ENCODE measurements around the gene IL16. TPM values are rescaled to one million over a fixed set of nuclear protein-coding genes. Genes with fewer than 3 reads are reported as not detected.
"Not testable (repeated sequence)": the region's sequence is repeated elsewhere in the genome, so short reads cannot be mapped to it uniquely, and the experiment has no call there.

IL16 gene
- total RNA-seq, 2 donors from 2014 or later, result 58.0 to 95.0 TPM

DNA sequence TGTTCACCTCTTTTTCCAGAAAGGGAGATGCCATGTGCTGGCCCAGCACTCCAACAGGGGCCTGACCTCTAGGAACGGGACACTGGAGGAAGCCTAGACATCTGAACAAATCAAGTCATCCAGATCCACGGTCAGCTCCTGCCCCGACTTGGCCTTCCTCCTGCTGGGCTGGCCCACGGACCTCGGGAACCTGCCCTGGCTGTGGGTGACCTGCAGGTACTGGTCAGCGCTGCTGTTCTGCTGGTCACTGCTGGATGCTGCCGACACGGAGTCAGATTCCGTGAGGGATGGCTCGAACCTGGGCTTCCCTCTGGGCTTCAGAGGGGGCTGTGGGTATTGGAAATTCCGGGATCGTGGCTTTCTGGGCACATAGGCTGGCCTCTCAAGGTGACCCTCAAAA, 135.6 kb downstream of the IL16 start:
- Mint-ChIP-seq H3K36me3 (ENCODE audit: low read depth) (no peaks in the 10 kb centered on the region), H3K9me3 (no peaks in the 10 kb centered on the region), H3K4me1 (no peaks in the 10 kb centered on the region), H3K27me3 (no peaks in the 10 kb centered on the region), H3K27ac (no peak overlapping the region), H3K4me3 (no peak overlapping the region)
- no peak for ATAC-seq (replicated peaks)

DNA sequence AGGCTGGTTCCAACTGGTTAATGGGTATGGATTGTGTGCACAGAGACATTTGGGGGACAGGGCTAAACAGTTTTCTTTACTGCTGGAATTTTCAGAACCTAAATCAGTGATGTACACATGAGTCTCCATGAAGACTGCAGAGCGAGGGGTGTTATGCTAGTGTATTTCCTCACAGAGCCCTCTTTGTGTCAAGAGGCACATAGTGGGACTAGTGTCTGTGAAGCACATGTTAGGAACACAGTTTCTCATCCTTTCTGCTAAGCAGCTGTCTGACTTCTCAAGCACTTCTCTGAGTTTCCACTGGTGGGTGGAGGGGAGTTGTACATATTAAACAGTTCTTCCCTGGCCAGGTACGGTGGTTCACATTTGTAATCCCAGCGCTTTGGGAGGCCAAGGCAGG, 136.7 kb downstream of the IL16 start:
- no peaks in the 10 kb centered on the region for H3K9me3 Mint-ChIP-seq

GRCh38 chr15:81334768-81335435, 138.2 kb downstream of the IL16 start:
- Mint-ChIP-seq H3K27me3 (no peaks in the 10 kb centered on the region), H3K36me3 (ENCODE audit: low read depth) (no peaks in the 10 kb centered on the region), H3K27ac (no peak overlapping the region), H3K9me3 (no peaks in the 10 kb centered on the region), H3K4me3 (no peak overlapping the region), H3K4me1 (no peaks in the 10 kb centered on the region)
- ATAC-seq (replicated peaks), result no peak

More for the DNA sequence above, 136.7 kb downstream of the IL16 start:
- no peak for ATAC-seq (replicated peaks)
- Mint-ChIP-seq H3K27me3 (no peaks in the 10 kb centered on the region), H3K4me1 (no peaks in the 10 kb centered on the region), H3K27ac (no peak overlapping the region), H3K36me3 (ENCODE audit: low read depth) (no peaks in the 10 kb centered on the region), H3K4me3 (no peak overlapping the region)

DNA sequence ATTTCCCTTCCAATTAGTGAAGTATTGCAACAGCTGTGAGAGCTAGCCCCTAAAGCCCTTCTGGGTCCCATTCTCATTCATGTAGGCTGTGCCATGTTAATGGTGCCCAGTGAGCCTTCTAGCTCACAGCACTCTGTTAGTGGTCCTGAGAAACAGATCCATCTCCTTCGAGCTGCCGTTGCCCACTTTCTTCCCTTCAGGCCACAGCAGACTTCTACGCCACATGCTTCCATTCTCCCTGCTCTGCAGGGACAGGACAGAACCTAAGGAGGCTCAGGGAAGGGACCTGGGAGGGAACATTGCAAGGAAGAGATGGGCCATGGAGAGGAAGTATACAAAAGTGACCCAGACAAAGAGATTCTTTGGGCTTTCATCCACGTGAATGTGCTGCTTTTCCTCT, 139.0 kb downstream of the IL16 start:
- Mint-ChIP-seq H3K4me3 (no peak overlapping the region), H3K27me3 (peaks cover under 1% of the 10 kb centered on the region), H3K27ac (no peak overlapping the region), H3K4me1 (no peaks in the 10 kb centered on the region), H3K9me3 (no peaks in the 10 kb centered on the region), H3K36me3 (ENCODE audit: low read depth) (no peaks in the 10 kb centered on the region)
- no peak for ATAC-seq (replicated peaks)

GRCh38 chr15:81336568-81336967, 139.9 kb downstream of the IL16 start:
- H3K4me1 Mint-ChIP-seq, result no peaks in the 10 kb centered on the region
- ATAC-seq (replicated peaks), result peak; percentile 60
- peaks cover 5% of the 10 kb centered on the region for H3K27me3 Mint-ChIP-seq
- no peaks in the 10 kb centered on the region for H3K36me3 Mint-ChIP-seq (ENCODE audit: low read depth)
- no peak overlapping the region for H3K4me3 Mint-ChIP-seq
- H3K9me3 Mint-ChIP-seq, result no peaks in the 10 kb centered on the region
- peak overlapping the region; percentile 18 for H3K27ac Mint-ChIP-seq

GRCh38 chr15:81337241-81337640, 140.6 kb downstream of the IL16 start:
- Mint-ChIP-seq H3K4me3 (no peak overlapping the region), H3K27ac (no peak overlapping the region), H3K27me3 (peaks cover 5% of the 10 kb centered on the region), H3K9me3 (no peaks in the 10 kb centered on the region), H3K36me3 (ENCODE audit: low read depth) (no peaks in the 10 kb centered on the region), H3K4me1 (no peaks in the 10 kb centered on the region)
- no peak for ATAC-seq (replicated peaks)

GRCh38 chr15:81337713-81338157, 141.1 kb downstream of the IL16 start:
- H3K4me3 Mint-ChIP-seq, result no peak overlapping the region
- H3K27ac Mint-ChIP-seq, result no peak overlapping the region
- H3K36me3 Mint-ChIP-seq (ENCODE audit: low read depth), result no peaks in the 10 kb centered on the region

DNA sequence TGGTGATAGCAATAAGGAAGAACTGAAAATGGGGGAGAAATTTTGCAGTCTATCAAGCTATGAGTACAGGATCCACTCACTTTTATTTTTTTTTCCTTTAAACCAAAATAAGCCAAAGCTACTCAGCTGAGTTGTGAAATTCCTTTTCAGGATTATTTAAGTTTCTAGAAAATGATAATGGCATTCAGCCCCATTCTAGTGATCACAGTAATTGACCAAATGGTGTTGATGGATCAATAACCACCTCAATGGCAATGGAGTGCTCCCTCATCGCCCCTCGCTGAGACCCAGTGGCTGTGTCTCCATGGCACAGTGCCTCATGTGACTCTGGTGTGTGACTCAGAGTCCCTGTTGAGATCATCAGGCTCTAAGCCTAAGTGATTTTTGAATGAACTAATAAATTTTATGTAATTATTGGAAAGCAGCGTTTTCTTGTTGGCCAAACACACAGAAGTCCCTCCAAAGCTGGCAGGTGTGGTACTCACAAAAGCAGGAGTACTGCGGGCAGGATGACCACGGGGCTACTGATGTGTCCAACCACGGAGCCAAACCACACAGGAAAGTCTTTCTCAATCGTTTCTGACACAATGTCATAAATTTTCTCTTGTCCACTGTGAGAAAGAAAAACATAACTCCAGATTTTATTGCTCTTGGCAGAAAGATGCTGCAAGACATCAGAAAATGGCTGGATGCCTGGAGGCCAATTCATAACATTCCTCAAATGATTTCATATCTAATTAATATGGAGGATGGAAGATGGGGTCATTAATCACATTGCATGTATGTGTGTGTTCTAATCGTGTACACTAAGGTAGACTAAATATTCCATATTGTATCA, 141.7 kb downstream of the IL16 start:
- Mint-ChIP-seq H3K9me3 (no peaks in the 10 kb centered on the region), H3K27ac (no peak overlapping the region), H3K4me3 (no peak overlapping the region), H3K27me3 (peaks cover 5% of the 10 kb centered on the region), H3K4me1 (no peaks in the 10 kb centered on the region), H3K36me3 (ENCODE audit: low read depth) (no peaks in the 10 kb centered on the region)
- ATAC-seq (replicated peaks), result no peak

More at GRCh38 chr15:81337713-81338157, 141.1 kb downstream of the IL16 start:
- Mint-ChIP-seq H3K4me1 (no peaks in the 10 kb centered on the region), H3K27me3 (peaks cover 5% of the 10 kb centered on the region), H3K9me3 (no peaks in the 10 kb centered on the region)
- peak; percentile 24 for ATAC-seq (replicated peaks)

- H3K9me3 Mint-ChIP-seq, result no peaks in the 10 kb centered on the region
- no peak for ATAC-seq (replicated peaks)
- H3K36me3 Mint-ChIP-seq (ENCODE audit: low read depth), result no peaks in the 10 kb centered on the region
- H3K27me3 Mint-ChIP-seq, result peaks cover 5% of the 10 kb centered on the region
- no peak overlapping the region for H3K4me3 Mint-ChIP-seq
- no peaks in the 10 kb centered on the region for H3K4me1 Mint-ChIP-seq
- H3K27ac Mint-ChIP-seq, result no peak overlapping the region
Observed at GRCh38 chr15:81339321-81339720, 142.6 kb downstream of the IL16 start.

DNA sequence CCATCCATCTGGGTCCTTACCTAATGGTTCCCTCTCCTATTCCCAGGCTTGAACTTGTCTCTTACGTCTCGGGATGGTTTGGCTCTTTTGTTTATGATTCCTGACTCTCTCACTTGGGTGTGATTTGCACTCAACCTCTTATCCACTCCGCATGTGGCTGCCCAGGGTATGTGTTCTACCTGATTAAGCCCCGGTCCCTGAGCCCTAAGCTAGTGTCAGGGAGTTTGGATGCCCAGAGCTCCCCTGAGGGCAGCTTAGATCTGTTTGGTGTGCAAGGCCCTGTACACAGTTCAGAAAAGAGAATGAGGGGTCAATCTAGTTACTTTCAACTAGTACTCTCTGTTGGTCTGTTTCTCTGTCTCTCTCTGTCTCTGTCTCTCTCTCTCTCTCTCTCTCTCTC, 143.2 kb downstream of the IL16 start:
- ATAC-seq (replicated peaks), result no peak
- Mint-ChIP-seq H3K36me3 (ENCODE audit: low read depth) (no peaks in the 10 kb centered on the region), H3K4me3 (no peak overlapping the region), H3K9me3 (no peaks in the 10 kb centered on the region), H3K4me1 (no peaks in the 10 kb centered on the region), H3K27me3 (peaks cover 8% of the 10 kb centered on the region), H3K27ac (peak overlapping the region; percentile 74)

DNA sequence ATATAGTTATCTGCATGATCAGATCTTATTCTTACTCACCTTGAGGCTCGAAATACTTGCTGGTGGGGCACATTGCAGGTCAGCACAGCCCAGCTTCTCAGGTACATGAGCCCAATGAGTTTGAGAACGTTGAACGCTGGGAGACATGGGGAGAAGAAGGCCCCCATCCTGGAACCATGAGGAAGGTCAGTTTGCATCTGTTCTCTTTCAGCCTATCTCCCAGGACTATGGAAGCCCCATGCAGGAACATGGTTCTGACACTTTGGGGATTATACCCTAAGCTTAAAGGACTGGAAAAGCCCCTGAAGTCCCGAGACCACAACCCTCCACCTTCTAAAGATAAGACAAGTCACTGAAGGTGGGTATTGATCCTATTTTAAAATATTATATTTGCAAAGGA, 144.7 kb downstream of the IL16 start:
- H3K27me3 Mint-ChIP-seq, result peaks cover 8% of the 10 kb centered on the region

DNA sequence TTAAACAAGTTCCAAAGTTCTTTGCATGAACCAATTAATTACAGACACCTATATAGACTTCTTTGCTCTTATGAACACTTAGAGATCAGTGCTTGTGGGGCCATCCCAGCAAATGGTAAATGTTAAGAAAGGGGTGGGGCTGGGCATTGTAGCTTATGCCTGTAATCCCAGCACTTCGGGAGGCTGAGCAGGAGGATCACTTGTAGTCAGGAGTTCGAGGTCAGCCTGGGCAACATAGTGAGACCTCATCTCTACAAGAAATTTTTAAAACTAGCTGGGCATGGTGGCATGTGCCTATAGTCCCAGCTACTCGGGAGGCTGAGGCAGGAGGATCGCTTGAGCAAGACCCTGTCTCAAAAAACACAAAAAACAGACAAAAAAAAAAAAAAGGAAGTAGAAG, 146.7 kb downstream of the IL16 start:
- no peaks in the 10 kb centered on the region for H3K36me3 Mint-ChIP-seq (ENCODE audit: low read depth)
- no peaks in the 10 kb centered on the region for H3K4me1 Mint-ChIP-seq
- no peak overlapping the region for H3K27ac Mint-ChIP-seq
- no peak overlapping the region for H3K4me3 Mint-ChIP-seq
- no peak for ATAC-seq (replicated peaks)
- H3K9me3 Mint-ChIP-seq, result no peaks in the 10 kb centered on the region
- H3K27me3 Mint-ChIP-seq, result peaks cover 8% of the 10 kb centered on the region

More for the DNA sequence above, 144.7 kb downstream of the IL16 start:
- Mint-ChIP-seq H3K36me3 (ENCODE audit: low read depth) (no peaks in the 10 kb centered on the region), H3K9me3 (no peaks in the 10 kb centered on the region), H3K4me1 (no peaks in the 10 kb centered on the region), H3K4me3 (no peak overlapping the region), H3K27ac (no peak overlapping the region)
- ATAC-seq (replicated peaks), result no peak

- Mint-ChIP-seq H3K4me1 (no peaks in the 10 kb centered on the region), H3K4me3 (no peak overlapping the region), H3K27me3 (peaks cover 3% of the 10 kb centered on the region), H3K9me3 (no peaks in the 10 kb centered on the region), H3K36me3 (ENCODE audit: low read depth) (no peaks in the 10 kb centered on the region), H3K27ac (no peak overlapping the region)
- ATAC-seq (replicated peaks), result no peak
Observed at GRCh38 chr15:81346611-81347010, 149.9 kb downstream of the IL16 start.

GRCh38 chr15:81347910-81348309, 151.2 kb downstream of the IL16 start:
- no peaks in the 10 kb centered on the region for H3K36me3 Mint-ChIP-seq (ENCODE audit: low read depth)
- peaks cover 3% of the 10 kb centered on the region for H3K27me3 Mint-ChIP-seq
- ATAC-seq (replicated peaks), result no peak
- H3K4me1 Mint-ChIP-seq, result no peaks in the 10 kb centered on the region
- H3K27ac Mint-ChIP-seq, result no peak overlapping the region
- no peaks in the 10 kb centered on the region for H3K9me3 Mint-ChIP-seq
- no peak overlapping the region for H3K4me3 Mint-ChIP-seq

- not testable (repeated sequence) for H3K4me3 Mint-ChIP-seq; H3K27ac Mint-ChIP-seq; H3K36me3 Mint-ChIP-seq (ENCODE audit: low read depth); ATAC-seq (replicated peaks); H3K4me1 Mint-ChIP-seq; H3K9me3 Mint-ChIP-seq; H3K27me3 Mint-ChIP-seq
Observed at GRCh38 chr15:81348691-81349090, 152.0 kb downstream of the IL16 start.

Data from activated T-helper 17 cell treated with anti-CD3 and anti-CD28 coated beads, Interleukin-2, amount 50 U/mL, for 72 hours (primary cell).